Pancreas (tissue), 10 donors: ENCODE results near the gene BMPR1B. TPM values are rescaled to one million over a fixed set of nuclear protein-coding genes. Genes with fewer than 3 reads are reported as not detected.
A peak's percentile ranks its signal among the peaks of the same experiment; 100 is the strongest.

Experiments used
- ATAC-seq, 4 donors: fragments of 200-7000 bp; cut with Tn5 transposase; one replicate each; pipeline versions ENCODE4 v1.8.0 to v1.9.1; 2020; ENCODE audit warnings: mild to moderate bottlenecking in 4 of 4, moderate library complexity in 4 of 4
- DNase-seq, 6 donors: peaks; one replicate each; pipeline ENCODE4 v3.0.0-alpha.2; 2020
- FAIRE-seq: peaks from 2 replicates; lab custom pipeline; 2012; peaks lifted over from hg19 to GRCh38; lab: Jason Lieb, UNC
- H3K27ac ChIP-seq, 4 donors: fragments of 200-600 bp; sonication (generic); 1 replicate in 3 of 4; 2 replicates in 1 of 4; pipeline versions ENCODE4 v1.5.0 to v1.8.0; 2020
- H3K27me3 ChIP-seq, 4 donors: fragments of 200-600 bp; one replicate each; pipeline ENCODE4 v1.8.0; 2021
- H3K36me3 ChIP-seq, 3 donors: fragments of 200-600 bp; sonication (generic) in 1 of 3; one replicate each; pipeline versions ENCODE4 v1.5.0 to v1.8.0; 2020 to 2021
- H3K4me1 ChIP-seq, 3 donors: fragments of 200-600 bp; one replicate each; pipeline ENCODE4 v1.8.0; 2021
- H3K4me3 ChIP-seq, 4 donors: fragments of 200-600 bp; sonication (generic) in 2 of 4; one replicate each; pipeline versions ENCODE4 v1.5.0 to v1.8.0; 2020 to 2021
- H3K9me3 ChIP-seq, 4 donors: fragments of 200-600 bp; one replicate each; pipeline ENCODE4 v1.8.0; 2021
- WGBS, 2 donors: extraction: QIAGEN DNeasy Blood & Tissue Kit; methylation state at CpG; one replicate each; pipeline ENCODE4 v1.1.7; 2013; 5-methylcytosine and 5-hydroxymethylcytosine counted together
- intact Hi-C, 3 donors: fragments of 100-400 bp; cut with DNase I; formaldehyde crosslinking; loops; one replicate each; pipeline versions ENCODE4 v1.11.1 to v1.14.2; 2022
- polyA plus RNA-seq, 2 donors: library from polyadenylated mRNA; stranded (reverse); fragments of 200-250 nt; gene quantifications; one replicate each; pipeline ENCODE4 v1.2.3, GENCODE V29; 2013
- total RNA-seq, 6 donors: library from RNA; stranded (reverse); fragmentation: NEBNext Ultra II Directional in 4 of 6; extraction: Animal tissue kit (Norgen Biotek cat#: 25700) in 4 of 6; gene quantifications; one replicate each; pipeline versions ENCODE4 v1.2.1 to v1.2.4, GENCODE V29; 2021 to 2023
- TF ChIP-seq, protein P1 (sequence below), 4 donors: fragments of 200-600 bp; sonication (generic) in 3 of 4; IDR thresholded peaks; one replicate each; pipeline versions ENCODE4 v1.5.0 to v1.8.0; 2021; ENCODE audit warnings: antibody characterized with exemption in 4 of 4
- donor health status: healthy with polysubstance abuse.
- donor health status: DM: no; HTN: no; CAD: no; lungs with moderate emphysema.
- donor health status: DM: no; HTN: no; CAD: no.
- donor health status: control.
- donor health status: control.
- donor health status: Bipolar disorder and iron deficiency.
- donor health status: DM: yes; HTN: yes; CAD: no.
- donor health status: DM: no; HTN: no; CAD: no.
- donor health status: DM: no; HTN: no; CAD: no.
- donor health status: DM: yes; HTN: yes; CAD: no.

BMPR1B gene
- total and polyA plus RNA-seq, 8 donors = 0.46 to 3.7 (median 1.6) TPM

DNA sequence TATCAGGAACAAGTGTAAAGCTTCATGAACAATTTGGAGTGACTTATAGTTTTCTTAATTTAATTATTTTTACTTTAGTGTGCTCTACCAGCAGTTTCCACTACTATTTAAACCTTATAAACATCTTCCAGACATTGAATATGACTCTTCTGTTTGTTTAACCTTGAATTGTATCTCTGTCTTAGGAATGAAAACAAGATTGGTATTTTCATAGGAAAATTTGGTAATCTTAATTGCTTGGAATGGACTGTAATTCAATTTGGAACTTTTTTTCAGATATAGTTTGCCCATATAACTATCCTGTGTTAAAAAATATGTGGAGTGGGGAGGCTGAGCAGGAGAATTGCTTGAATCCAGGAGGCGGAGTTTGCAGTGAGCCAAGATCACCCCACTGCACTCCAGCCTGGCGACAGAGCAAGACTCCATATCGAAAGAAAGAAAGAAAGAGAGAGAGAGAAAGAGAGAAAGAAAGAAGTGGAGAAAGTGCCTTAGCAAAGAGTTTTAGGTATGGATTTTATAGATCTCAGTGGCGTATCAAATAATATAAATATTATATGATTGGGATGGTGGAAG is 242.4 kb downstream of the BMPR1B start:
- FAIRE-seq (no peak), ATAC-seq (no peak), DNase-seq (no peak)
- no peaks in the 10 kb centered on the region for H3K36me3 ChIP-seq
- 91 to 93% methylated on average over 4 of the region's 4 CpGs for WGBS, 2 donors
- peaks cover 0 to 8% (median 0%) of the 10 kb centered on the region in 3 donors for H3K4me1 ChIP-seq
- TF ChIP-seq, protein P1, sequence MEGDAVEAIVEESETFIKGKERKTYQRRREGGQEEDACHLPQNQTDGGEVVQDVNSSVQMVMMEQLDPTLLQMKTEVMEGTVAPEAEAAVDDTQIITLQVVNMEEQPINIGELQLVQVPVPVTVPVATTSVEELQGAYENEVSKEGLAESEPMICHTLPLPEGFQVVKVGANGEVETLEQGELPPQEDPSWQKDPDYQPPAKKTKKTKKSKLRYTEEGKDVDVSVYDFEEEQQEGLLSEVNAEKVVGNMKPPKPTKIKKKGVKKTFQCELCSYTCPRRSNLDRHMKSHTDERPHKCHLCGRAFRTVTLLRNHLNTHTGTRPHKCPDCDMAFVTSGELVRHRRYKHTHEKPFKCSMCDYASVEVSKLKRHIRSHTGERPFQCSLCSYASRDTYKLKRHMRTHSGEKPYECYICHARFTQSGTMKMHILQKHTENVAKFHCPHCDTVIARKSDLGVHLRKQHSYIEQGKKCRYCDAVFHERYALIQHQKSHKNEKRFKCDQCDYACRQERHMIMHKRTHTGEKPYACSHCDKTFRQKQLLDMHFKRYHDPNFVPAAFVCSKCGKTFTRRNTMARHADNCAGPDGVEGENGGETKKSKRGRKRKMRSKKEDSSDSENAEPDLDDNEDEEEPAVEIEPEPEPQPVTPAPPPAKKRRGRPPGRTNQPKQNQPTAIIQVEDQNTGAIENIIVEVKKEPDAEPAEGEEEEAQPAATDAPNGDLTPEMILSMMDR (IDR thresholded peaks at IDR 0.05) = no peak
- intact Hi-C loops = no loop called here
- H3K27me3 ChIP-seq = no peaks in the 10 kb centered on the region
- no peaks in the 10 kb centered on the region for H3K9me3 ChIP-seq
- H3K27ac ChIP-seq = no peak overlapping the region
- H3K4me3 ChIP-seq = no peak overlapping the region

DNA sequence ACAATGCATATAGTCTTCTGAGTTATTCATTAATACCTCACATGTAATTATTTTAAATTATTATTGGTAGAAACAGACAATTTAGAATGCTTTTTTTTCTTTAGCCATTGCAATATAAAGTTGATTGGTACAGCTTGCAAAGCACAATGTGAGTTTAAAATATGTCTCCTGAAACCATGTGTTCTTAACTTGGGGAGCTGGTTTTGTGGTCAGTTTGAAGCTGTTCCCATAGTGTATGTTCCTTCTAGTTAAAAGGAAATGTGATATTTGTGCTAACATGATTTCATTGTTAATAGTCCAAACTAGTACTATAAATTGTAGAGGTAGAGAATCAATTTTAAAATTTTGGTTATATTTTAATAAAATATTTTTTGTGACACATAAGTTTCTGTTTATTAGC is 247.2 kb downstream of the BMPR1B start:
- FAIRE-seq = no peak
- TF ChIP-seq, protein P1 (IDR thresholded peaks at IDR 0.05) = no peak
- H3K9me3 ChIP-seq = no peaks in the 10 kb centered on the region
- no peaks in the 10 kb centered on the region for H3K27me3 ChIP-seq
- H3K4me3 ChIP-seq = no peak overlapping the region
- H3K4me1 ChIP-seq = no peaks in the 10 kb centered on the region
- H3K27ac ChIP-seq = no peak overlapping the region
- H3K36me3 ChIP-seq = no peaks in the 10 kb centered on the region
- intact Hi-C loops = no loop called here
- DNase-seq = no peak
- no peak for ATAC-seq

DNA sequence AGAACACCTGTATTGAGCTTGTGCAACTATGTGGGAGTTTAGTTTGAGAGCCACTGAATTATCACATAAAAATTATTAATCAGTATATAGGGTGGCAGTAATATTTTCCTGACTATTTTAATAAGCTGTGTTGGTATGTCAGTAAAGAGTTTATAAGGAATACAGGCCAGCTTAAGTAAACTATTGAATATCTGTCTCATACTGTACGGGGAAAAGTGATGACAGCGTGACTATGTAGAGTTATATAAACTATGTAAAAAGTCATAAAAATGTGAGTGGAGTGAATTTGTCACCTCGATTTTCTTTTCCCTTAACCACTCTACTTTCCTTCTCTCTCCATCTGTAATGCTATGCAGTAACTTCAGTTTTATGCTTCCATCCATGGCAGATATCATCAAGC is 250.2 kb downstream of the BMPR1B start:
- FAIRE-seq = no peak
- ATAC-seq = no peak
- 72 to 81% methylated on average over 3 of the region's 3 CpGs for WGBS, 2 donors

DNA sequence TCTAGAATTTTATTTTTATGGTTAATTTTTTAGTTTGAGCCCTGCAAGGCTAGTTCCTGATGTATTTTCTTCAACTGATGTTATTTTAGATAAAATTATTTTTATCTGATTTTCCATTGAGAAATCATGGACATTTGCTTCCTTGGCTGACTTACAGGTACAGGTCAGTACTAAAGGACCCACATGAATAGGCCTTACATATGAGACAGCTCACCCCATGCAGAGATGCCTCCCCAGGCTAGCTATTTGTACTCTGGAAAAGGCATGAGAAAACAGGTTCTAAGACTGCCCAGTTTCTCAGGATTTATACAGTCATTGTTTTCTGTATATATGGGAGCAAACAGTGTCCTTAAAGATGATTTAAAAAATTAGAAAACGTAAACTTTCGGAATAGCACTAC is 255.5 kb downstream of the BMPR1B start:
- TF ChIP-seq, protein P1 (IDR thresholded peaks at IDR 0.05) = no peak
- Histone ChIP-seq H3K9me3 (no peaks in the 10 kb centered on the region), H3K4me1 (peaks cover 0 to 11% (median 8%) of the 10 kb centered on the region in 3 donors), H3K4me3 (no peak overlapping the region), H3K27me3 (no peaks in the 10 kb centered on the region), H3K36me3 (no peaks in the 10 kb centered on the region), H3K27ac (no peak overlapping the region)
- DNase-seq (no peak), FAIRE-seq (no peak), ATAC-seq (peak in 2 of 4 donors; percentile 44 to 59)
- intact Hi-C loops = no loop called here
- 92 to 94% methylated on average over 2 of the region's 2 CpGs for WGBS, 2 donors

More for the DNA sequence above, 250.2 kb downstream of the BMPR1B start:
- no peaks in the 10 kb centered on the region for H3K9me3 ChIP-seq
- DNase-seq = no peak
- TF ChIP-seq, protein P1 (IDR thresholded peaks at IDR 0.05) = no peak
- H3K4me3 ChIP-seq = no peak overlapping the region
- no peak overlapping the region for H3K27ac ChIP-seq
- no peaks in the 10 kb centered on the region for H3K36me3 ChIP-seq
- H3K4me1 ChIP-seq = no peaks in the 10 kb centered on the region
- no peaks in the 10 kb centered on the region for H3K27me3 ChIP-seq
- intact Hi-C loops = no loop called here

DNA sequence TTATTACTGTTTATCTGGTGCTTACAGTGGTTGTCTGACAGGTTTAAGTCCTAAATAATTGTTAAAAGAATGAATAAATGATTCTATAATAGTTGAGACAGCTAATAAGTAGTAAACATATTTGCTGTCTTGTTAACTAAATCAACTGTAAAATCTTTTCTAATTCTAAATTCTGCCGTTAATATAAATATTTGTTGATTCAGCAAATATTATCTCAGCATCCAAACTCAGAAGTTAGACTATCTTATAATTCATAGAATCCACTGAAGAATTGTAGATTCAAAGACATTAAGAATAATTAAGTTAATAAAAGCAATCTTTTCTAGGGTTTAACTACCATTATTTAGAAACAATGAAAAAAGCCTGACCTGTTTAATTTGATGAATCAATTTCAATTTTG is 256.3 kb downstream of the BMPR1B start:
- TF ChIP-seq, protein P1 (IDR thresholded peaks at IDR 0.05) = no peak
- ATAC-seq (no peak), FAIRE-seq (no peak), DNase-seq (no peak)
- Histone ChIP-seq H3K36me3 (no peaks in the 10 kb centered on the region), H3K27ac (no peak overlapping the region), H3K4me3 (no peak overlapping the region), H3K9me3 (no peaks in the 10 kb centered on the region), H3K27me3 (no peaks in the 10 kb centered on the region), H3K4me1 (peaks cover 4 to 11% (median 11%) of the 10 kb centered on the region in 3 donors)
- WGBS, 2 donors = 81 to 84% methylated on average over 1 of the region's 1 CpG
- intact Hi-C loops = no loop called here
